Thymus (tissue), 11 donors: Measurements from ENCODE around the gene TREM1. TPM values are rescaled to one million over a fixed set of nuclear protein-coding genes. Genes with fewer than 3 reads are reported as not detected.

ENCODE experiments used
- DNase-seq, 9 donors: peaks; one replicate each; pipeline ENCODE4 v3.0.0-alpha.2; 2013; ENCODE audit warnings: low spot score in 9 of 9, low read depth in 6 of 9, missing footprints in 1 of 9
- H3K27ac ChIP-seq, 2 donors: one replicate each; pipeline ENCODE4 v1.5.1; 2013; ENCODE audit warnings: control low read depth in 1 of 2, low read depth in 1 of 2, low read length in 1 of 2, mild to moderate bottlenecking in 1 of 2, moderate library complexity in 1 of 2
- H3K27me3 ChIP-seq, 2 donors: one replicate each; pipeline ENCODE4 v1.5.1; 2013; ENCODE audit warnings: low read length in 1 of 2; ENCODE audit not compliant: control insufficient read depth in 2 of 2, insufficient read depth in 1 of 2
- H3K36me3 ChIP-seq, 2 donors: one replicate each; pipeline ENCODE4 v1.5.1; 2013; ENCODE audit warnings: low read length in 1 of 2, mild to moderate bottlenecking in 1 of 2, moderate library complexity in 1 of 2; ENCODE audit not compliant: control insufficient read depth in 2 of 2, insufficient read depth in 2 of 2
- H3K4me1 ChIP-seq, 2 donors: one replicate each; pipeline ENCODE4 v1.5.1; 2013; ENCODE audit warnings: low read length in 2 of 2; ENCODE audit not compliant: control insufficient read depth in 2 of 2, insufficient read depth in 2 of 2
- H3K4me3 ChIP-seq, 2 donors: one replicate each; pipeline ENCODE4 v1.5.1; 2013; ENCODE audit warnings: low read length in 2 of 2, control low read depth in 1 of 2, mild to moderate bottlenecking in 1 of 2
- H3K9me3 ChIP-seq, 2 donors: one replicate each; pipeline ENCODE4 v1.5.1; 2013; ENCODE audit warnings: low read length in 1 of 2, mild to moderate bottlenecking in 1 of 2; ENCODE audit not compliant: control insufficient read depth in 2 of 2, insufficient read depth in 1 of 2
- WGBS: extraction: QIAGEN DNeasy Blood & Tissue Kit; methylation state at CpG from one replicate; pipeline ENCODE4 v1.1.7; 2013; 5-methylcytosine and 5-hydroxymethylcytosine counted together
- polyA plus RNA-seq: library from polyadenylated mRNA; stranded (reverse); fragments of 200-250 nt; gene quantifications from one replicate; pipeline ENCODE4 v1.2.3, GENCODE V29; 2013
- total RNA-seq: library from RNA; stranded (reverse); fragments of 120-200 nt; gene quantifications from one replicate; pipeline ENCODE4 v1.2.4, GENCODE V29; 2013
- donor health status: healthy.

The TREM1 gene
- total and polyA plus RNA-seq, 2 donors, result 1.0 to 1.9 TPM

DNA sequence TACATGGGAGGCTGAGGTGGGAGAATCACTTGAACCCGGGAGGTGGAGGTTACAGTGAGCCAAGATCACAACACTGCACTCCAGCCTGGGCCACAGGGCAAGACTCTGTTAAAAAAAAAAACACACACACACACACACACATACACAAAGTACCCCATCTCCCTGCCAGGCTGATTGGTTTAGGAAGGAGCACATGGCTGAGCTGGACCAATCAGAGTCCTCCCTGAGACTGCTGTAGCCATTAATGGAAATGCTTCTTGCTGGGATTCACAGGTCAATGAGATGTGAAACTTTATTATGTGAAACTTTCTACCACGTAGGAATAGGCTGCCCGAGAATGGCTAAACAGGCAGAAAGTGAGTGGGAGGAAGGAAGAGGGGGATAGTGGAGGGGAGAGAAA lies 2.9 kb downstream of the TREM1 start:
- WGBS, result 97% methylated on average over 3 of the region's 3 CpGs
- Histone ChIP-seq H3K9me3 (no peaks in the 10 kb centered on the region), H3K36me3 (no peaks in the 10 kb centered on the region), H3K4me1 (peaks cover 0 to 7% of the 10 kb centered on the region in 2 donors), H3K27ac (no peak overlapping the region), H3K4me3 (no peak overlapping the region), H3K27me3 (no peaks in the 10 kb centered on the region)
- no peak for DNase-seq

DNA sequence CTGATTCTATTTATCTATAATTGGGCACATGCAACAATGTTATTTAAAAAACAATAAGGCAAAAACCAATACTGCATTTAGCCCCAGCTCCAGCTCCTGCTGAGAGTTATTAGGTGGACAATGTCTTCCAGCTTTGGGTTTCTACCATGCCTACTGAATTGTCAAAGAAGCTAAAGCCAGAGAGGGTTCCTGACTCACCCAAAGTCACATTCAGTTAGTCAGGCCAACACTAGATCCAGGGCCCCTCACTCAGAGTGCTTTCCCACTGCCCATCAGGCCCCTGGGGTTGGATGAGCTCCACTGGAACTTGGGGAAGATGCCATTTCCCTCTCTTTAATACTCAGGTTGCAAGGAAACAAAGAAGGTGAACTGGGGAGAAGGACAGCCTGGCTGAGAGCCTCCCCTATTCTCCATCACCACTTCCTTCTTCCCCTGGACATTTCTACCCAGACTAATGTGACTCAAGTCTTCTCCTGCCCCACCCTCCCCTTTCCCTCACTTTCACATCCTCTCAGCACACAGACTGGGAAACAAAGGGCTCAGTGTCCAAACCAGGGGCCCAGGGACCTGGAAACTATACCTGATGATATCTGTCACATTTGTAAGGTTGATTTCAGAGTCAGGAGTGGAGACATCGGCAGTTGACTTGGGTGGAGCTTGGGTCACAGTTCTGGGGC lies 6.0 kb downstream of the TREM1 start:
- WGBS, result 95% methylated on average over 1 of the region's 1 CpG
- no peak for DNase-seq
- H3K27me3 ChIP-seq, result no peaks in the 10 kb centered on the region
- H3K36me3 ChIP-seq, result no peaks in the 10 kb centered on the region
- H3K4me3 ChIP-seq, result no peak overlapping the region
- H3K9me3 ChIP-seq, result peaks cover 1 to 4% of the 10 kb centered on the region in 2 donors
- no peak overlapping the region for H3K27ac ChIP-seq
- H3K4me1 ChIP-seq, result peaks cover 0 to 7% of the 10 kb centered on the region in 2 donors

DNA sequence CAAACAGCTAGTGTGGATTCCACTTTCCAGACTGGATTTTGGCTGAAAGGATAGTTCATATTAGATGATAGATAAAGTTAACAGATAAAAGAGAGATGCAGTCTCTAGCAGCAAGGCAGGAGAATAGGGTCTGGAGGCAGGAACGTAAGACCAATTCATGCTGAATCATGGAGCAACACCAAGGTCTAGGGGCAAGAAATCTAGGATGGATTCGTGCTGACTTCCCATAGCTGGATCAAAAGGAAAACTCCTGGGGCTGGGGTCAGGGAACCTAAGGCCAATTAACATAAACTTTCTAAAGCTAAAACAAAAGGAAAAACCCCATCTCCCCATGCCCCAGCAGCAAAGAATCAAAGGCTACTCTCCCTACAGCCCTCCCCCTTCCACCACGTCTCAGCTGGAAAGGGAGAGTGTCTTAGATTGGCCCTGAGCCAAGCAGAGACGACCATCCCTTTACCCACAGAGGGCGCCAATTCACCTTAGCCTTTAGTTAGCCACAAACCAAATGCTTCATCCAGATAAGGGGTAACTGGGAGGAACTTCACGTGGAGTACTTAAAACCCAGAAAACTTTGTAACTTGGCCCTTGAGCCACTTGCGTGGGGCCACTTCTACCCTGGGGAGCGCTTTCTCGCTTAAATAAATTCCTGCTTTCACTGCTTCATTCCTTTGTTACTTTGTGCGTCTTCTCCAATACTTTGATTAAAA lies 7.6 kb downstream of the TREM1 start:
- 27% methylated on average over 10 of the region's 10 CpGs for WGBS
- Histone ChIP-seq H3K4me3 (no peak overlapping the region), H3K27me3 (no peaks in the 10 kb centered on the region), H3K4me1 (peaks cover 0 to 7% of the 10 kb centered on the region in 2 donors), H3K9me3 (peaks cover 1 to 4% of the 10 kb centered on the region in 2 donors), H3K27ac (no peak overlapping the region), H3K36me3 (no peaks in the 10 kb centered on the region)
- DNase-seq, result peak; percentile 43 to 87 (median 62)

DNA sequence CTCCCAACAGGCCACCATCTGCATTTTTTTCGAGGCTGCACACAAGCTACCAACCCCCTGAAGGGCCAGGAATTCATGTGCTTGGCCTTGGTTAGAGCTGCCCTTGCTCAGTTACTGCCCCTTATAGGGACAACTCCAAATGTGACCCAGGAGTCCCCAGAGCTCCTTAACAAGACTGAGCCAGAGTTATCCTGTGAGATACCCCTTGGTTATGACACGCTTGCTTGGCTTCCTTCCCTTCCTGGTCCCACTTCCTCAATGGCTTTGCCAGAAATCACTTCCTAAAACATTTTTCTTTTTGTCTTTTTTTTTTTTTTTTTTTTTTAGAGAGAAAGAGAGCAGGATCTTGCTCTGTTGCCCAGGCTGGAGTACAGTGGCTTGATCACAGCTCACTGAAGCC lies 8.9 kb downstream of the TREM1 start:
- Histone ChIP-seq H3K9me3 (peaks cover 1 to 4% of the 10 kb centered on the region in 2 donors), H3K4me1 (peaks cover 0 to 7% of the 10 kb centered on the region in 2 donors), H3K27ac (no peak overlapping the region), H3K27me3 (no peaks in the 10 kb centered on the region), H3K4me3 (no peak overlapping the region), H3K36me3 (no peaks in the 10 kb centered on the region)
- DNase-seq, result no peak
- 93% methylated on average over 2 of the region's 2 CpGs for WGBS

DNA sequence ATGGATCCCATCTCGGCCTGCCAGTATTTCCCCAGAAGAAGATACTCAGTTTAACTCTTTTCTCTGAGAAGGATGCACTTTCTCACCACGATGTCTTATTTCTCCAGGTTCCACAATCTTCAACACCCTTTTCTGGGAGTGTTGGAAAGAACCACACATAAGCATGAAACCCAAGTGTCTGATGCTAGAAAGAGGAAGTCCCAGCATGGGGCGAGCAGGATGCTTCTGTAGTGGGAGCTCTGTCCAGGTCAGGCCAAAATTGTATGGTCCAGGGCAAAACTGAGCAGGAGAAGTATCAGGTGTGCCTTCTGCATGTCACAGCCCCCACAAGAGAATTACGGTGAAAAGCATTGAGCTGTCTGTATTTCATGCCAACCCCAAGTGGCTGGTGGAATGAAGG lies 11.0 kb downstream of the TREM1 start:
- Histone ChIP-seq H3K9me3 (peaks cover 1 to 4% of the 10 kb centered on the region in 2 donors), H3K4me3 (no peak overlapping the region), H3K27ac (no peak overlapping the region), H3K4me1 (peaks cover 0 to 12% of the 10 kb centered on the region in 2 donors), H3K27me3 (no peaks in the 10 kb centered on the region), H3K36me3 (no peaks in the 10 kb centered on the region)
- 84% methylated on average over 4 of the region's 4 CpGs for WGBS
- DNase-seq, result no peak

DNA sequence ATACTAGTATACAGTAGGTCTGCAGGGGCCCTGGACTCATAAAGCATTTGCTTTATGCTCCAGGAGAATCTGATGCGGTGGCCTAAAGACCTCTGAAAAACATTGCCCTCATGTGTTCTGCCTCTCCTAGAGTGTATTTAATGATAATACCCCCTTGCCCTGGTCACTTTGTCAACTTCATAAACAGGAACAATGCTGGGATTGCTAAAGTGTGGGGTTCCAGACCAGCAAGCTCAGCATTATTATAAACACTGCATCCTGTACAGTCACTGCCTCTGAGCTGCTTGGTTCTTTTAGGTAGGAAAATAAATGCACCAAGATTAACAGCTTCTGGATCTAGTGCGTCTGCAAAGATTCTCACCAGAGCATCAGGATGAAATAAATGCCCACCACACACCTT lies 12.2 kb downstream of the TREM1 start:
- Histone ChIP-seq H3K27ac (no peak overlapping the region), H3K4me1 (peaks cover 0 to 11% of the 10 kb centered on the region in 2 donors), H3K9me3 (peaks cover 1 to 4% of the 10 kb centered on the region in 2 donors), H3K27me3 (no peaks in the 10 kb centered on the region), H3K36me3 (no peaks in the 10 kb centered on the region), H3K4me3 (no peak overlapping the region)
- WGBS, result 97% methylated on average over 2 of the region's 2 CpGs
- no peak for DNase-seq

DNA sequence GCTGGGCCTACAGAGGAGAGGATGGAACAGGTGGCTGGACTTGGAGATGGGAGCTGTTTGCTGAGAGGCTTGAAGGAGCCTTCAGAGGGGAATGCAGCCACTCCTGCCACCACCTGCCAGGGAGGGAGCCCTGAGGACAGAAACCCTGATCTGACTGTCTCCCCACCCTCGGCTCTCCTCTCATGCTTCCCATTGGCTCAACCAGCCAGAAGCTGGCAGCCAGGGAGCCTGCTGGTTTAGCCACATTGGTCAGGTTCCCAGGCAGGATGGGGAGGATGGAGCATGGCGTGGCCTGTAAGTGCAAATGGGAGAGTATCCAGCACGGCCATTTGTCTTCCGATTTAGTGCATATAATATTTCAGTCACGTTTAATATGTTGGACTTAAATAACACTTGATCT lies 12.8 kb downstream of the TREM1 start:
- Histone ChIP-seq H3K4me3 (no peak overlapping the region), H3K4me1 (peaks cover 0 to 6% of the 10 kb centered on the region in 2 donors), H3K27ac (no peak overlapping the region), H3K9me3 (peaks cover 1 to 4% of the 10 kb centered on the region in 2 donors), H3K27me3 (no peaks in the 10 kb centered on the region), H3K36me3 (no peaks in the 10 kb centered on the region)
- WGBS, result 96% methylated on average over 5 of the region's 5 CpGs
- no peak for DNase-seq

DNA sequence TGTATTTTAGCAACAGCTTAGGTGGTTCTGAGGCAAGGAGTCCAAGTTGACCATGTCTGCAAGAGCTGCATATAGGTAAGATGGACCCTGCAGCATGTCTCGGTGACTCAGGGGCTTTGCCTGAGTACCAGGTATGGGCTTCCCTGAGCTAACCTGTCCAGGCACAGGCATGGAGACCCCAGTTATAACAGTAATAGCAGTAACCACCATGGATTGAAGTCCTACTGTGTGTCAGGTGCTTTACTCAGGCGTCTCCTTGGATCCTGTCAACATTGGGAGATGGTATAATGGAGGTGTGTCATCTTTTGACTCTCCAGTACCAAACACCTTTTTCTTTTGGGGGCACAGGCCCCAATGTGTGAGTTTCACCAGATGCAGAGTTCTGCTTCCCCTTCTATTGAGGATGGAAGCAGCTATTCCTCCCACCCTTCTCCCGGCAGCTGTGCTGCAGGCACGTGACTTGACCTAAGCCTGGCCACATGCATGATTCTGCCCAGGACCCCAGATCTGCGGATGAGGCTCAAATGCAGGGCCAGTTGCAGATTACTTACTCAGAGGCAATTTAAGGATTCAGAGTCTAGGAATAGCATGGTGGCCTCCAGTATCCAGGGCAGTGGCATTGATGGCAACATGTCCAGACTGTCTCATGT lies 13.8 kb downstream of the TREM1 start:
- no peak for DNase-seq
- Histone ChIP-seq H3K27ac (no peak overlapping the region), H3K27me3 (no peaks in the 10 kb centered on the region), H3K36me3 (no peaks in the 10 kb centered on the region), H3K4me3 (no peak overlapping the region), H3K4me1 (peaks cover 0 to 4% of the 10 kb centered on the region in 2 donors), H3K9me3 (peaks cover 0 to 1% of the 10 kb centered on the region in 2 donors)
- 97% methylated on average over 5 of the region's 5 CpGs for WGBS

DNA sequence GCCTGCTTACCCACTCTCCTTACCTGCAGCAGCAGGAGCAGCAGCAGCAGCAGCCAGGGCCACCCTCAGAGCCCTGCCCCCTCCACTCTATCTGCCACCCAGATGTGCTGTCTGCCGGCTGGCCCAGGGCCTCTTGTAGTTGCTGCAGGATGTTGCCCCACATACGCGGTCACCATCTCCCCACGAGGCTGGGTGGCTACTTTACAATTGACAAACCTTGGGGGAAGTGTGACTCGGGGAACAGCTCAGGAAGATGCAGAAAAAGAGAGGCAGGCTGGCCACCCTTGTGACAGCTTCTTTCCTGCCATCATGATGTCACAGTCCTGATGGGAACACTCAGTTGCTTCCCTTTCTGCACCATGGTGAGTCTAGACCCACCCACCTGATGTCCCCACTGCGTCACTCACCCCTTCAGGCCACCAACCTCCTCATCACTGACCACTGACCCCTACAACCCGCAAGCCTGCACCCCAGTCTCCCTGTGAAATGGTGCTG lies 14.5 kb downstream of the TREM1 start:
- WGBS, result 67% methylated on average over 7 of the region's 7 CpGs
- no peaks in the 10 kb centered on the region for H3K27me3 ChIP-seq
- H3K4me3 ChIP-seq, result no peak overlapping the region
- H3K27ac ChIP-seq, result no peak overlapping the region
- peaks cover 0 to 4% of the 10 kb centered on the region in 2 donors for H3K4me1 ChIP-seq
- no peaks in the 10 kb centered on the region for H3K36me3 ChIP-seq
- H3K9me3 ChIP-seq, result no peaks in the 10 kb centered on the region
- peak in 1 of 9 donors; percentile 31 for DNase-seq
